ENCODE measurements around the gene RTN1.

DNA sequence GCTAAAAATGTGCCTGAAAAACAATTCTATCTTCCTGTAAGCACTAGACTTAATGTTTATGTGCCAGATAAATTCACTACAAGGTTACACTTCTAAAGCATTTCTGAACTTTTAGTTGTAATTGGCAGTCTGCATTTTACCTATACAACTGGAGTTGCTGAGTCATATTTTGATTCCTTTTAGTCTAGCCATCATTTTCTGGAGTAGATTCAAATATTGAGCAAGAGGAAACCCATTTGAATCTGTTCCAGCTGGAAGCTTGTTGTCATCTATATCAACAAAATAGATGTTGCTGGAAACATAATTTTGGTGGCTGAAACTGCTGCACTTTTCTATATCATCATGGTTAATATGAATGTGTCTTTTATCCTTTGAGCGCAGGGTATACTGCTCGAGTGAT is 171.8 kb downstream of the RTN1 start:
- TF ChIP-seq RAD21 (CRISPR knock-in tag; conservative IDR thresholded peaks at IDR 0.05 in 1 of 2, IDR thresholded peaks at IDR 0.05 in 1 of 2) = no peak
- TF ChIP-seq, protein P1, sequence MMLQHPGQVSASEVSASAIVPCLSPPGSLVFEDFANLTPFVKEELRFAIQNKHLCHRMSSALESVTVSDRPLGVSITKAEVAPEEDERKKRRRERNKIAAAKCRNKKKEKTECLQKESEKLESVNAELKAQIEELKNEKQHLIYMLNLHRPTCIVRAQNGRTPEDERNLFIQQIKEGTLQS (IDR thresholded peaks at IDR 0.05) = no peak
- TF ChIP-seq, protein P1 (CRISPR knock-in tag; conservative IDR thresholded peaks at IDR 0.05) = no peak
- TF ChIP-seq CHD2 (IDR thresholded peaks at IDR 0.05; ENCODE audit: low read depth, low read length) = no peak
- TF ChIP-seq BRCA1 (IDR thresholded peaks at IDR 0.05) = no peak
- no peak for TF ChIP-seq BRCA1 (CRISPR knock-in tag; IDR thresholded peaks at IDR 0.05)

Data from K562 (cell line).